Stimulated activated naive CD4-positive, alpha-beta T cell (primary cell): ENCODE data around the gene SGCE.

Experiments
- DNase-seq, 6 experiments: peaks; one replicate each; lab custom pipeline; 2025; lab: John Stamatoyannopoulos, UW

The SGCE gene

DNA sequence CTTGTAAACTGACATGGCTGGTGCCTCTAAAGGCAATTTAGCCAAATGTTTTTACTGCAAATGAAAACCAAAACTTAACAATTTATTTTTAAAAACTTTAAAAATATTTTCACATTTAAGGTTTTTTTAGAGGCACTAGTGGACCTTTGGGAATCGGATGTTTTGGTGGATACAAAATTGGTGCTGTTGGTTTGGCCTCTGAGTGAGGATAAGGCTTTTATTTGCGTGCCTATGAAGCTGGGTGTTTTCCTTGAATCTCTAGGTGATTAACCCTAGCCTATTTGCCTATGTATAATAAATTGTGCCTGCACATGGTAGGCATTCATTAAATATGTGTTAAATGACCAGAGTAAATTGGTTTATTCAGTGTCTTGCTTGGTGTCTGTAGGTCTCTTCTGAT lies 2.9 kb upstream of the SGCE start:
- DNase-seq, result no peak

DNA sequence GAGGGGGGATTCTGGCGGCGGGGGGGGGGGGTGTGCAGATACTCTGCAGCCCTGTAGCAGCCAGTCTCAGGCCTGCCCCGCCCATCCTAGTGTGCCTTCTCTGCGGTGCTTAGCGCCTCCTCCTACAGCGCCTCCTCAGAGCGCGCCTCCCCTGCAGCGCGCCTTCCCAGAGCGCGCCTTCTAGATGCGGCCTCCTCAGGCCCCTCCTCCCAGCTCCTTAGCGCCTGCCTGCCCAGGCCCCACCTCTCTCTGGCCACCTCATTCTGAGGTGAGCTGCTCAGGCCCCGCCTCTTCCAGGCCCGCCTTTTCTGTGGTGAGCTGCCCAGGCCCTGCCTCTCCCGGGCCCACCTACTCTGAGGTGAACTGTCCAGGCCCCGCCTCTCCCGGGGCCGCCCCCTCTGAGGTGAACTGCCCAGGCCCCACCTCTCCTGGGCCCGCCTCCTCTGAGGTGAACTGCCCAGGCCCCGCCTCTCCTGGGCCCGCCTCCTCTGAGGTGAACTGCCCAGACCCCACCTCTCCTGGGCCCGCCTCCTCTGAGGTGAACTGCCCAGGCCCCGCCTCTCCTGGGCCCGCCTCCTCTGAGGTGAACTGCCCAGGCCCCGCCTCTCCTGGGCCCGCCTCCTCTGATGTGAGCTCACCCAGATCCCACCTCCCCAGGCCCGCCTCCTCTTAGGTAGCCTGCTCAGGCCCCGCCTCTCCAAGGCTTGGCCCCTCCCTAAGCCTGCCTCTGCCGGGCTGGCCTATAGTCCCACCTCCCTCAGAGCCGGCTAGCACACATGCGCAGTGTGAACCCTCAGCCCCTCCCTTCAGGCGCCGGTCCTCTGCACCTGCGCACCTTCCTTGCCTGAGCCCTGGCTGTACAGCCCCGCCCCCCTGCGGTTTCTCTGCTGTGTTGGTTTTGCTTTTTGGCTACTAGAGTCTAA lies 2.1 kb upstream of the SGCE start:
- peak; percentile 94 to 99 (median 98) for DNase-seq

DNA sequence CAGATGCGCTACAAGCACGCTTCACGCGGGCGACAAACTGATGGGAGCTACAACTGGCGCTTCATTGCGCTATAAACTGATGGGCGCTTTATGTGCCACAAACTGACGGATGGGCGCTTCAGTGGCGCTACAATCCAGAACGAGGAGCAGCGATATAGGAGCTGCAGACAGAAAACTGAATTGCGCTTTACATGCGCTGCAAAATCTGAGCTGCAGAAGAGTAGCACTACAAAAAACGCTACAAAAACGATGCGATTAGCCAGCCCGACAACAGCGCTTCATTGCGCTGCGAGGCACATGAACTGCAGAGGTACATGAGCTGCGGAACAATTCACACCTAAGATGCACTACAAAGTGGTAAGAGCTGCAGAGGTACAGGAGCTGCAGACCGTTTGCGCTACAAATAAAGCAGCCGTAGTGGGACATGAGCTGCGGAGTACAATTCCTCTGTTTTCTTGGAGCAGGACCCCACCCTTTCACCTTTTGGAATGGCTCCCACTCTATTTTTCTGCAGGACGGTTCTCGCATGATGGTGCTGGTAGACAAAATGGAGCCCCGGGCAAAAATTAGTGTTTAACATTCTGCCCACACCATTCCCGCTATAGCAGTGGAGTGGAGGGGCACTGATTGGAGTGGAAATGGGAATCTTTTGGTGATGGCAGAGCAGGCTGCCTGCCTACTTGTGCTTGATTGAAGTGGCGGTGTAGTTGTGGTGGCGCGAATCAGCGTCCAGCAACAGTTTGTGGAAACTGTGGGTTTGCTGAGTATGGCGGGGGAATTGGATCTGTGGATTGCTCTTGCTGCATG lies 1.2 kb upstream of the SGCE start:
- peak in 4 of 6 experiments; percentile 13 to 67 (median 39) for DNase-seq

GRCh38 chr7:94656658-94656924 lies 658 bp upstream of the SGCE start:
- DNase-seq, result peak in 1 of 6 experiments; percentile 16

DNA sequence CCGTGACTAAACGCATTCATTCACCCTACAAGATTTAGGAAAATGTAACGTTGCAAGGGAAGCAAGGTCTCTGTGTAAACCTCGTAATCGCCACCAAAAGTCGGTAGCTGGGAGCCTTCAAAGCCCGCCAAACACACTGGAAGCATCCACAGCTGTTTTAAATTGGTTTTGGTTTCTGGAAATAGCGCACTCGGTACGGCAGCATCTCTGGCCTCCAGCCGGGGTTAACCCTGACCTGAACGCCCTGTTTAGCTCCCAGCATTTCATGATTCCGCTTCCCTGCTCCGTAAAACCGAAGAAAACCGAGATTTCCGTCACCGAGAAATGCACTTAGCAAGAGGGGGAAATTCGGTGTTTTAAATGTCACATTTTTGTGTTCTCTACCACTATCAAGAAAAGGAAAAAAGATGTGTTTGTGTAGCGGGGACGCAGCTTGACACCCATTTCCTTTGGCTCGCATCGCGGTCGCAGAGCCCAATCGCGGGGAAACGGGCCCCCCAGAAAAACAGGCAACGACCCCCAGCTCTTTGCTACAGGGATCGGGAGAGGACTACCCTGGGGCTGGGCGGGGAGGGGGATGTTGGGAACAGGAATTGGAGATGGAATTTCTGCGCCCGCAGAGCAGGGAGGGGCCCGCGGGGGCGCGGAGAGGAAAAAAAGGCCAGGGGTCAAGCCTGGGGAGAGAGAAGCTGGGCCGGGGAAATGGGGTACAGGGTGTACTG lies 646 bp downstream of the SGCE start:
- DNase-seq, result peak in 1 of 6 experiments; percentile 26

- DNase-seq, result no peak
Observed at GRCh38 chr7:94654783-94655125, 1.2 kb downstream of the SGCE start.

- DNase-seq, result no peak
Observed at GRCh38 chr7:94650147-94651051, 5.5 kb downstream of the SGCE start.

- no peak for DNase-seq
Observed at GRCh38 chr7:94649450-94649849, 6.5 kb downstream of the SGCE start.

GRCh38 chr7:94648731-94649130 lies 7.2 kb downstream of the SGCE start:
- DNase-seq, result no peak

DNA sequence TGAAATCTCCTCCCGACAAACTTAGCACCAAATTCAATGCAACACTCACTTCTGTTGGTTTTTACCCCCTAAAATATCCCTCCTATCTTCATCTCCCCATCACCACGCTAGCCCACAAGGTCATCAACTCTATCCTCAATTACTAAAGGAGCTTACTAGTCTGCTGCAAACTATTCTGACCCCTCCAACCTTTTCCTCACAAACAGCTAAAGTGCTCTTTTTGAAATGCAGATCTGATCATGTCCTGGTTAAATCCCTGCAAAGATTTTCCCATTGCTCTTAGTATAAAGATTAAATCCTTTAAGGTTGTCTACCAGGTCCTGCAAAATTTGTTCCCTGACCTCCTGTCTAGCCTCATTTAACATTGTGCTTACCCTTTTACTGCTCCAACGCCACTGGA lies 8.6 kb downstream of the SGCE start:
- DNase-seq, result no peak

DNA sequence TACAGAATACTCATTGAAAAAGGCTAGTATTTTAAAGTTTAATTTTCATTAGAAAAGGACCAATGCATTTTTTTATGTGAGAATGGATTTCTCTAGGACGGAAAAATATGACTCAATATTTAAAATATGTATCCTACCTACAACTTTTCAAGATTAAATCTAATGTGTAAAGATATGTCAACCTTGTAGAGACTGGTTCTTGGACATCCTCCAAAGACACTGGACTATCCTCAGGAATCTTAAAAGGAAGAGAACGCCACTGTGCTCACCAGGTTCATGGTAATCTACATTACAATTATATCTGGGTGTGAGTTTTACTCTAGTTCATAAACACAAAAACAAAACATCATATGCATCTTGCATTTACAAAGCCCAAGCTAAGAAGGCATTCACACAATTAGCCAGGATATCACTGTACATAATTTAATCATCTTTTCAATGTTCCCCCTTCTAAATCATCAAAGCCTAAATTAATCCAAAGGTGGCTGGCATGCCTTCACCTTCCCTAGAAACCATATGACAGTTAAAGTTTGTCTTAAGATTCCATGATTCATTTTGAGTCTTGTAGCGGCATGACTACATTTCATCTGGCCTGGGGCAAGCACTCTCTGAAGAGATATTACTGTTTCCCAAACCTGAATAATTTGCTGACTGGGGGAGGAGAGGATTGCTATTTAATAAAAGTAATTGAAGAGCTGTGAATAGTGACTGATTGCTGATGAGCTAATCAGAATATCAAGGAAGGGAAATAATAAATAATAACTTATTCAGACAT lies 12.0 kb downstream of the SGCE start:
- no peak for DNase-seq

- DNase-seq, result no peak
Observed at GRCh38 chr7:94642838-94643653, 12.9 kb downstream of the SGCE start.

GRCh38 chr7:94639384-94639783 lies 16.5 kb downstream of the SGCE start:
- no peak for DNase-seq

GRCh38 chr7:94635687-94636086 lies 20.2 kb downstream of the SGCE start:
- DNase-seq, result no peak

GRCh38 chr7:94634502-94634901 lies 21.4 kb downstream of the SGCE start:
- DNase-seq, result no peak

GRCh38 chr7:94633687-94634086 lies 22.2 kb downstream of the SGCE start:
- DNase-seq, result no peak

GRCh38 chr7:94633014-94633341 lies 23.0 kb downstream of the SGCE start:
- DNase-seq, result no peak

DNA sequence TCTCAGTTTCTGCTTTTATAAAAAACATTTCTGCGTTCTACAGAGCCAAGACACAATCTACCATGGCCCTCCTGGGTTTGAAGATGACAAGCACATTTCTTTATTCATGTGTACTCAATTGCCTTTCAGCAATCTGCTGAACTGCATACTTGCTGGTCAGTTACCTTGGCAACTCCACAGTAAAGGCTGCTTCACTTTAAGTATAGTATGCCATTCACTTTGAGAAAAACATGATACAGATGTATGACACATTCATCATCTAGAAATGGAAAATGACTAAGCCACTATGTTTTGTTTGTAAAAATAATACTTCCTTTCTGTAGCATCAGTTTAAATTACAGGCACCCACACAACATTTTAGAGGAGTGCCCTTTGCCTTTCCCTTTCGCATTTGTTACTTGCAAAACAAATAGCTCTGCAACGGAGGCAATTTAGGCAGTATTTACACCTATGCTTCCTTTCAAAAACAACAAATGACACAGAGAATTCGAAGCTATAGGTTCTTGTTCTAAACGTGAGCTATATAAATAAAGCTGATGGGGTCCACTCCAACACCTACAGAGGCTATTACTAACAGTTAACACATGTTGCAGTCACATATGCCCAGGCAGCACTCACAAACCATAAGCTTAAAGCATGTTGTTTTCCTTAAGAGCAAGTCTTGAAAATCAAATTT lies 23.5 kb downstream of the SGCE start:
- DNase-seq, result no peak

DNA sequence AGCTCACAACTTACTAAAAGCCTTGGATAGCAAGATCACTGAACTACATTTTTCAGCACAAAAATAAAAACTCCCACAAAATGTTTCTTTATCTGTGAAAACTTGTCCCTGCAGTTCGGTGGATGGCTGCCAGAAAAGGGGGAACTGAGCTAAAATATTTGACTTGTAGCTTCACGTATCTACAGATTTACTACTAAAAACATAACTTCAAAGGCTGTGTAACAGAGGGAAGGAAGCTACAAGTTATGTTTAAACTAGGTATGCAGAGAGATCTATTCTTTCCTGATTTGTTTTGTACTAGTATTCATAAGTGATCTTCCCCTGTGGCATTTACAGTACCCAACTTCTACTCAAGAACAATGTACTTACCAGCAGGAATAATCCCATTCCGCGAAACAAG lies 25.1 kb downstream of the SGCE start:
- no peak for DNase-seq

- DNase-seq, result no peak
Observed at GRCh38 chr7:94623820-94624219, 32.1 kb downstream of the SGCE start.
